ENCODE data around the gene C18orf54. TPM values are rescaled to one million over a fixed set of nuclear protein-coding genes. Genes with fewer than 3 reads are reported as not detected.
"Not testable (repeated sequence)": the region's sequence is repeated elsewhere in the genome, so short reads cannot be mapped to it uniquely, and the experiment has no call there.

Gene C18orf54
- 3.0 TPM for total RNA-seq
- long read RNA-seq, full-length matches to known transcripts, result 3 of 3 reads
- long read RNA-seq, partial matches to known transcripts, result 0 of 3 reads
- long read RNA-seq, other reads (novel, unspliced or antisense), result 0 of 3 reads

- Histone ChIP-seq H3K36me3 (no peaks in the 10 kb centered on the region), H3K4me3 (peak within 1 kb of the TSS; percentile 77), H3K27ac (peak within 1 kb of the TSS; percentile 26), H3K4me1 (no peaks in the 10 kb centered on the region), H3K27me3 (no peaks in the 10 kb centered on the region), H3K9me3 (no peaks in the 10 kb centered on the region)
- intact Hi-C loops (cut with DNase I), result loop anchor here (10.0 kb wide), 1 partner anchor 83 kb away; no protein-coding TSS in a partner anchor
- DNase-seq (peak; percentile 92), ATAC-seq (peak; percentile 99)
- TF ChIP-seq CTCF (IDR thresholded peaks at IDR 0.05), result peak; percentile 31
These were observed at the start of gene C18orf54, which contains the start of gene STARD6 for GRCh38 chr18:54357660-54358494. TSS of gene C18orf54 (plus strand) at chr18:54357906. CDS start at chr18:54360573, 2,667 bp downstream. TSS of gene STARD6 (minus strand) at chr18:54357858. CDS start at chr18:54354573, 3,285 bp downstream.

- H3K4me1 ChIP-seq; H3K4me3 ChIP-seq; ATAC-seq; H3K27ac ChIP-seq; H3K9me3 ChIP-seq; DNase-seq; intact Hi-C loops (cut with DNase I); H3K27me3 ChIP-seq; H3K36me3 ChIP-seq: not testable (repeated sequence)
These were observed 48.1 kb upstream of the C18orf54 start for GRCh38 chr18:54309564-54309963.

GRCh38 chr18:54316071-54316820 is 41.5 kb upstream of the C18orf54 start:
- intact Hi-C loops (cut with DNase I), result no loop called here
- H3K27ac ChIP-seq, result no peak overlapping the region
- no peak overlapping the region for H3K4me3 ChIP-seq
- H3K9me3 ChIP-seq, result no peaks in the 10 kb centered on the region
- H3K4me1 ChIP-seq, result no peaks in the 10 kb centered on the region
- DNase-seq, result no peak
- no peaks in the 10 kb centered on the region for H3K27me3 ChIP-seq
- H3K36me3 ChIP-seq, result no peaks in the 10 kb centered on the region
- TF ChIP-seq CTCF (IDR thresholded peaks at IDR 0.05), result no peak
- no peak for ATAC-seq

GRCh38 chr18:54323561-54323960 is 34.1 kb upstream of the C18orf54 start:
- no peak for TF ChIP-seq CTCF (IDR thresholded peaks at IDR 0.05)
- DNase-seq, result no peak

GRCh38 chr18:54323970-54324369 is 33.7 kb upstream of the C18orf54 start:
- no peak overlapping the region for H3K27ac ChIP-seq
- ATAC-seq (no peak), DNase-seq (no peak)
- H3K9me3 ChIP-seq, result no peaks in the 10 kb centered on the region
- no peaks in the 10 kb centered on the region for H3K27me3 ChIP-seq
- H3K4me3 ChIP-seq, result no peak overlapping the region
- intact Hi-C loops (cut with DNase I), result no loop called here
- no peaks in the 10 kb centered on the region for H3K36me3 ChIP-seq
- TF ChIP-seq CTCF (IDR thresholded peaks at IDR 0.05), result no peak
- no peaks in the 10 kb centered on the region for H3K4me1 ChIP-seq

More at GRCh38 chr18:54323561-54323960, 34.1 kb upstream of the C18orf54 start:
- H3K27me3 ChIP-seq, result no peaks in the 10 kb centered on the region
- intact Hi-C loops (cut with DNase I), result no loop called here
- no peak overlapping the region for H3K4me3 ChIP-seq
- H3K27ac ChIP-seq, result no peak overlapping the region
- ATAC-seq, result no peak
- no peaks in the 10 kb centered on the region for H3K36me3 ChIP-seq
- H3K4me1 ChIP-seq, result no peaks in the 10 kb centered on the region
- no peaks in the 10 kb centered on the region for H3K9me3 ChIP-seq

Measured in upper lobe of right lung (tissue), 1 donor.